NAMALWA (cell line): ENCODE results near the gene LMX1B.

ENCODE experiments used
- DNase-seq: peaks from one replicate; pipeline ENCODE4 v3.0.0-alpha.2; 2015; ENCODE audit warnings: low spot score

Gene LMX1B

DNA sequence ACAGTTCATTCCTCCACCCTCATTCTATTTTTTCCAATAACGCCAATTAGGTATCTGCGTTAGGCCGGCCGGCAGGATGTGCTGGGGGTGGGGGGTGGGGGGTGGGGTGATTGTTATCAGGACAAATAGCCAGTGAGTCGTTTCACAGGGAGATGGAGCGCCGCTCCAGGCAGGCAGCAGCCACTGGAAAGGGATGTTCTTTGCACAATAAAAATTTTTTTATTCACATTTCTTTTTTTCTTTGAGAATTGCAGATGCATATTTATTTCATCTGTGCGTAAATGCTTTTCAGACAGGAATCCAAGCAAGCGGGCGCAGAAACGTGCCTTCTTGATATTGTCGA, 4.1 kb downstream of the LMX1B start:
- no peak for DNase-seq

- no peak for DNase-seq
Measured at GRCh38 chr9:126618190-126618584, 4.5 kb downstream of the LMX1B start.

DNA sequence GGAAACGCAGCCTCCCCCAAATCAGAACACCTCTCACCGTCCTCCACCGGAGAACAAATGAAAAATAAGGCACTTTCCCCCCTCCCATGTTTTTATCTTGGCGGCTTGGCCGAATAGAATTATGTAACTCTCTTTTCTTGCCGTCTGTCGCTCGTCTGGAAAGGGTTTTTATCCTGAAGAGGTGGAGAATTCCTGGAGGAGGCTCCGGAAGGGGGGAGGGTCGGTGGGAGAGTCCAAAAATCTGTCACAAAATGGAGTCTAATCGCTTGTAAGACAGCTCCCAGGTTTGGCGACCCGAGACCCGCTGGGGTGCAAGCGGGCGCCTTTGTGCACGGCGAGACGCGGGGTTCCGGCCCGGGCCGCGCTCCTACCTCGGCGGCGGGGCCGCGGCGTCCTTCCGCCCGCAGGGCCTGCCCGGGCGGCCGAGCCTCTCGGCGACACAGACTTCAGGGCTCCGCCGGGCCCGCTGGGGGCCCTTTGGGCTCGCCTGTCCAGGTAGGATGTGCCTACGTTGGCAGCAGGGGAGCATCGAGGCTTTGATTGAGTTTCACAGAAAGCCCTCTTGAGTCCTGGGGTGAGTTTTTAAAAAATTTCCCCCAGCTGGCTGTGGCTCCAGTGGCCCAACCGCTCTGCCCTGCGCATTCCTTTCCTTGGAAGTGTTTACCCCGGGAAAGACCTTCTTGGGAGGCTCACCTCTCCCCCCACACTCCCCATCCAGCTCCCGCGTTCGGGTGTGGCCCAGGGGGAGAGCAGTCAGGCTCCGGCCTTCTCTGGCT, 5.0 kb downstream of the LMX1B start:
- no peak for DNase-seq

DNA sequence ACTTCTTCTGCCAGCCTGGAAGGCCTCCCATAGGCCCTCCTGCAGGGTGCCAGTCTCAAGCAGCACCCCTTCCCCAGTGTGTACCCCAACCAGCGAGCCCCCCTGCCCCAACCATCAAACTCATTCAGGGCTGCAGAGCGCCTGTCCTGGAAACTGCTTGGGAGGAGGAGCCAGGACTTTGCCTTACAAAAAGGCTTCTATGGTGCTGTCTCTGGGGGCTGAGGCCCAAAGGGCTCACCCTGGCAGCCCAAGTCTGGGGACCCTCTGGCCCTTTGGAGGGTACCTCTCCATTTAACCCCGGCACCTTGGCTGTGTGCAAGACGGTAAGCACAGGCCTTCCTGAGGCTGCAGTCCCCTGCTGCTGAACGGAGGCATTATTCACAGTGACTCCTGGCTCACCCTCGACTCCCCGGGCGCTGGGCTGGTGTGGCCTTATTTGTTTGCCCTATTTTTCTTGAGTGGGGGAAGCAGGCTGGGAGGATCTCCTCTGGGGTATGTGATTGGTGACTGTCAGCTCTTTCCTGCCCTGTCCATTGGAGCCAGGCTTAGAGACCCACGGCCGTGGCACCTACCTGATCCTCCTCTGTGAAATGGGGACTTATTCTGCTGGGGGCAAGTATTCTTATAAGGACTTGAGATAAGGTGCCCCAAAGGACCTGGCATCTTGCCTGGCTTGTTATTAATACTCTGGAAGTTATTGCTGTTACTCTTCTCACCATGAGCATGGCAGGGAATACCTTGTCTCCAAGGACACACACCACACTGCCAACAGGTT, 5.8 kb downstream of the LMX1B start:
- DNase-seq, result no peak

- no peak for DNase-seq
Measured at GRCh38 chr9:126620478-126620877, 6.8 kb downstream of the LMX1B start.

DNA sequence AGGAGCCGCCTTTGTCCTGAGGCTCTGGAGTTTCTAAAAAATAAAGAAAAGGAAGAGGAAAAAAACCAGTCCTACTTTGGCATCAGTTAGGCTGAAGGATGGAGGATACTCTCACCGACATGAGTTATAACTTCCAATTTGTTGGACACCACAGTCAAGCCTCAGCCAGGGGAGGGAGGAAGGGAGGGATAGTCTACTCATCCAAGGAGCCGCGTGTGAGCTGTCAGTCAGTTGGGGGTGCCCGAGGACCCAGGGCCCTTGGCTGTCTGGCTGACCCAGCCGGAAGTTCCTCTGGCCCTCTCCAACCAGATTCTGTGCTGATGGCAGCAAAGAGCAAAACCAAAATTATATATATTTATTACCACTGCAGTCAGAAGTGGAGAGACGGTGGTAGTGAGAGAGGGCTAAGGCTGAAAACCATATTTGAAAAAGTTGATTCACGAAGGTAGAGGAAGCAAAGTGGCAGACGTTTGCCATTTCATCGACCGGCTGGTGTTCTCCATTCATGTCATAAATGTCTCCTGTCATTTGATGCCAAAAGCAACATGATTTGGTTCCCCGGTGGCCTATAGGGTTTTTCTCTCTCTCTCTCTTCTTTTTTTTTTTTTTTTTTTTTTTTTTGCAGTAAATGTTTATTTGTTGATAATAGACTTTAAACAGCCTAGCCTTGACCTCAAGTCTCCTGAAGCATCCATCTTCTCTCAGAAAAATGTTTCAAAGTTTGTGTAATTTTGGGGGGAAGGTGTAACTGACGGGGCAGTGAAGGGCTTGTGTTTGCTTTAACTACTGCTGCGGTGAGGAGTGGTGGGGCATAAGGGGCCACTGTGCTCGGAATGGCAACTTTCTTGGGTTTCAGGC, 7.6 kb downstream of the LMX1B start:
- DNase-seq, result no peak

DNA sequence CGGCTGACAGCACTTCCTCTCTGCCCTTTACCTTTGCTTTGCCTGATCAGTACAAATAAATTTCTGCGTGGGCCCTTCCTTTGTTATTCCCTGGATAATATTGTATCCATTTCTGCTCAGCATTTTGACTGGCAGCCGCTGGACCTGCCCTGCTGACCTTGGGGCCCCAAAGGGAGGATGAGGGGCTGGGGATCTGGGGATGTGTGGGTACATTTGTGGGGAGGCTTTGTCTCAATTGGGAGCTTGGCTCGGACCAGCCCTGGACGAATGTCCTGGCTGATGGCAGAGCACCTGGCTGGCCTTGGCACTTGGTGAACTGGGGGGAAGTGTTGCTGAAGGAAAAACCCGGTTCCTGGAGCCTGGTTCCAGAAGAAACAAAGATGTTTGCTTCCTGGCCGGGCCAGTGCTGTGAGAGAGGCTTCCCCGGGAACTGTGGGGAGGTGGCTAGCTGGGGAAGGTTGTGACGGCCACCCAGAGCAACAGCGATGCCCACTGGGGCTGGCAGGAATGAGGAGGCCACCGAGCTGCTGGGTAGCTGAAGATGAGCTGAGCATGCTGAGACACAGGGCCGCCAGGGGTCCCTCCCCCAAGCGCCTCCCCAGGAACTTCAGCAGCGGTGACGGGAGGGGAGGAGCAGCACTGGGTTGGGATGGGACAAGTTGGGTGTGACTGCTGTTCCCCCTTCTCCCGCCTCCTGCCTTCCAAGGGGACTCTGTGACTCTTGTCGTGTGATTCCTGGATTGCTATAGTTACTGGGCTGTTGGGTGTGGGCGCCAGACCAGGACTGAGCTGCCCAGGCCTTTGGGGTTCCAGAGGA, 8.4 kb downstream of the LMX1B start:
- DNase-seq, result no peak

DNA sequence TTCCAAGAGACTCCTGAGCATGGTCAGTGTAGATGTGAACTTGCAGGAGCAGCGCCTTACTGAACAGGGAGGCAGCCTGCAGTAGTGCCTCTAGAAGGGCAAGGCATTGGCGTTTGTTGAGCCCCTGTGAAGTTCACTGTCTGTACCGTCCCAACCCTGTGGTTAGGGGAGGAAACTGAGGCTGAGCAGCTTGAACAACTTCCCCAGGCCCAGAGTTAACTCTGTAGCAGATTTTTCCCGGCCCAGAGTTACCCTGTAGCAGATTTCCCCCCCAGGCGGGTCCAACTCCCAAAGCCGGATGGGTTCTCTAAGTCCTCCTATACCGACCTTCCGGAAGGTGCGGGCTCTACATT, 9.6 kb downstream of the LMX1B start:
- DNase-seq, result no peak

DNA sequence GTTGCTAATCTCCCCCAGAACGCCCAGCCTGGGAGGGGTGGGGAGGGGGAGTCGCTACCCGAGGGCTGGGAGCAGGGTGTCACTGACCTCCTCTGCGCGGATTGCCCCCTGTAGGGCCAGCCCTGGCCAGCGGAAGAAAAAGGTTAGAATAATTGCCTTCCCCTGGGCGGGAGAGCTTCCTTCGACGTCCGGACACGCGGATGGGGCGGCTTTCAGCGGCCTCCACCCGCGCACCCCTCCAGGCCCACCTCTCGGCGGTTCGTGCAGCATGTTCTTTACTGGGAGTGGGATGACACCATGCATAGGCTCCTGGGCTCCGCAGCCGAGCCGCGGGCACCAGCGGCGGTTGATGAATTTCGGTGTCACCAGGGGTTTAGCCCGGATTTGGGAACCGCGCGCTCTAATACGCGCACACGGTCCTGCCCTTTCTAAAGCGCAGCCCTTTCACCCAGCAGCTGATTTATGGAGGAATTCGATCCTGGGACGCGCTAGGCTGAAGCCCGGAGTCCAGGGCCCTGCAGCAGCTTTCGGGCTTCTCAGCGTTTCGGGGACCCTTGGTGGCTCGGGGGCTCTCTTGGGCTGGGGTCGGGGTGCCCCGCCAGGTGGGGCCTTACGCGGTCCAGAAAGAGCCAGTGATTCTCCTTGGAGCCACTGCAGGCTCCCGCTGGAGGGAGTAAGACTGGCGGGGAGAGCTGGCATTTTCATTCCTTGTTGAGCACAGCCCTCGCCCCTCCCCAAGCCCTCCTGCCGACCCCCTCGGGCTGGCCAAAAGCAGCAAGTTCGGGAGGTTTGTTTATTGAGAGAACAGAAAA, 10.1 kb downstream of the LMX1B start:
- DNase-seq, result no peak

- DNase-seq, result no peak
Measured at GRCh38 chr9:126624479-126624826, 10.7 kb downstream of the LMX1B start.

DNA sequence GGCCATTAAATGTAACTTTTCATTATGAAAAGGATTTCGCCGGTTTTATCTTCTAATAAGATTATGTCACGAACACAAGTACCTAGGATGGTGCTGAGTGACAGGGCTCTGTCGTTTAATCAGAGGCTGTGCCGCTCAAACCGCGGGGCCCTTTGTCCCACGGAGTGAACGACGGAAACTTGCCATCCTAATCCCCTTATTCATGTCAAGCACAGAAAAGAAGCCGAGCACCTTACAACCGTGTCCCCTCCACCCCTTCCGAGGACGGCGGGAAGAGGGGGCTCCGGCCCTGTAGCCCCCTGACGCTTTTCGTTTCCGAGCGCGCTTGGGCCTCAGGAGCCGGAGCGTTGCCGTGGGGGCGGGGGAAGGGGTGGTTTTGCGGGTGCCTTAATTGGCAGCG, 11.2 kb downstream of the LMX1B start:
- no peak for DNase-seq

DNA sequence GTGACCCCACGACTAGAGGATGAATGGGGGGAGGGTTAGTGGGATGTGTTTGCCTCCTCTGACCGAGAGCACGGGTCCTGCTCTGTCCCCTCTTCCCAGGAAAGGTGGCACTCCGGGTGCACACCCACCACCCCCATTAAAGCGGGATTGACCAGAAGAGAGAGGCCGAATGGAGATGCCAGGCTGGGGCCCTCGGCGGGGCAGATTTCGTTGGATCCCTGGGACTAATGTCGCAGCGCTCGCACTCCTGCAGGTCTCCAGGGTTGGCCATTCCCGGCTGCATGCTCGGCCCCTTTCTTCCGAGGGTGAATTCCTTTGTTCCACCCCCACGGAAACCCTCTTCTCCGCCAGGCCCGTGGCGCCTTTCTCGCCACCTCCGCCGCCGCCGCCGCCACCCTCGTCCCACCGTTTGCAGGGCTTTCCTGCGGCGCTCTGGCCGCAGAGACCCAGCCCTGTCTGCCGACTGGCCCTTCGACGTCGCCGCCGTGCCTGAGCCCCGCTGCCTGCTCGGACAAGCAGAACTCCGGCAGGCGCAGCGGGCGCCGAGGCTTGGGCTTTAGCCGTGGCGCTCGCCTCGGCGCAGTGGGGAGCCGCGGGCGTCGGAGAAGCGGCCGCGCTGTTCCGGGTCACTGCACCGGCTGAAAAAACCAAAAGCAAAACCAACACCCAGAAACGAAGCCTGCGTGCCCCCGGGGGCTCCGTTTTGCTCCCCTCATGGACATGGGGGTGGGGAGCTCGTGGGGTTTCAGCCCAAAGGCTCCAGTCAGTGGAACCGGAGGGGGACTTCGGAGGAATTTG, 11.8 kb downstream of the LMX1B start:
- no peak for DNase-seq

DNA sequence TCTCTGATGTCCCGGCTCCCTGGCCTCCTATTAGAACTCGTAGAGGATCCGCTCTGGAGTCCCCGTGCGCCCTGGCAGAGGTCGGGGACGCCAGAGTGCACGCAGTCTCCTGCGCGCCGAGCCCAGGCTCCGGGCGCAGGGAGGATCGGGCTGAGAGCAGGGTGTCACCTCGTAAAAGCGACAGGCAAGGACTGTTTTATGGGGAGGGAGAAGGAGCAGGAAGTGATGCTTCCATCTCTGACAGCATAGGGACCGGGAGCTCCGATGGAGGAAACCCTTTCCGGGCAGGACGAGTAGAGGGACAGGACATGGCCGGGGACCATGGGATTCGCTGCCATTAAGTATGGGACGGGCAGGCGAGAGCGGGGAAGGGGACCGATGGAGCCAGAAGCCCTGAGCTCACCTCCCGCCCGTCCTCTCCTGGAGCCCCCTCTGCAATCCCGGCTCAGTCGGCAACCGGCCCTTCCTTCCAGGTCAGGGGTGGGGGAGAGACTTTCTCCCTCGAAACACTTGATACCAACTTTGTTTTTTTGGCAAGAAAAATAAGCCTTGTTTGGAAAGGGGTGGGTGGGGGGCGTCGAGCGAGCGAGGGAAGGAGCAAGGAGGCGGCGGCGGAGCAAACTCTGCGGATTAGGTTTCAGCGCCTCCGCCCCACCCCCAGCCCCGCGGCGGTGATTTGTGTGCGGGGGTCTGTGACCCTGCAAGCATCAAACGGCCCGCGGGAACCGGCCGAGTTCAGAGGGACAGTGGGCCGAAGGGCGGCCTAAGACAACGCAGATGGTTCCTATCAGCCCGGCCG, 12.6 kb downstream of the LMX1B start:
- DNase-seq, result no peak

DNA sequence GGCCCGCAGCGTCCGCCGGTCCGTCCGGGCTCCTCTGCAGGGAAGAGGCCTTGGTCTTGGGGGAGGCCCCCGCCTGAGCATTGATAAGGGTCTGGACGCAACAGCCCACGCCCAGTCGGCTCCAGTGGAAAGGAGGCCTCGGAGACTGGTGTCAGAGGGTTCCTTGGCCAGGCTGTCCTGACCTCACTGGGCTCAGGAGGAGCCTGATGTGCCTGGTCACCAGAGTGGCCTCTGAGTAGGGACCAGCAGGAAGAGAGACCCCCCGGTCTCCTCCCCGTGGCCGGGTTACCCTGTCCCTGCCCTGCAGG, 13.2 kb downstream of the LMX1B start:
- DNase-seq, result no peak

DNA sequence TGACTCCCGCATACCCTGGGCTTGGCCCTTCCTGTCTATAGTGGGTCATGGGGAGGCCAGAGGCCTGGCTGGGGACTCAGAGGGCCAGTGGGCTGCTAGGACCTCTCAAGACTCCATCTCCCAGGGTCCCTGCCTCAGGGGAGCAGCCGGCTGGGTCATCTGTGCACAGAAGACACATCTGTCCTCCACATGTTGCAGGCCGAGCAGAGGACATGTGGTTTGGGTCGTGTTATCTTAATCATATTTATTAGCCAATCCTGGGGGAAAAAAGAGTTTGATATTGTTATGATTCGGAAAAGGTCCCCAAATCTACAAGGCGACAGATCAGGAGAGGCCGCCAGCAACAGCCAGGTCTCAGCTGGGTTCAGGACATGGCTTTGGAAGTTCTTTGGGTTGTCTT, 14.4 kb downstream of the LMX1B start:
- no peak for DNase-seq

DNA sequence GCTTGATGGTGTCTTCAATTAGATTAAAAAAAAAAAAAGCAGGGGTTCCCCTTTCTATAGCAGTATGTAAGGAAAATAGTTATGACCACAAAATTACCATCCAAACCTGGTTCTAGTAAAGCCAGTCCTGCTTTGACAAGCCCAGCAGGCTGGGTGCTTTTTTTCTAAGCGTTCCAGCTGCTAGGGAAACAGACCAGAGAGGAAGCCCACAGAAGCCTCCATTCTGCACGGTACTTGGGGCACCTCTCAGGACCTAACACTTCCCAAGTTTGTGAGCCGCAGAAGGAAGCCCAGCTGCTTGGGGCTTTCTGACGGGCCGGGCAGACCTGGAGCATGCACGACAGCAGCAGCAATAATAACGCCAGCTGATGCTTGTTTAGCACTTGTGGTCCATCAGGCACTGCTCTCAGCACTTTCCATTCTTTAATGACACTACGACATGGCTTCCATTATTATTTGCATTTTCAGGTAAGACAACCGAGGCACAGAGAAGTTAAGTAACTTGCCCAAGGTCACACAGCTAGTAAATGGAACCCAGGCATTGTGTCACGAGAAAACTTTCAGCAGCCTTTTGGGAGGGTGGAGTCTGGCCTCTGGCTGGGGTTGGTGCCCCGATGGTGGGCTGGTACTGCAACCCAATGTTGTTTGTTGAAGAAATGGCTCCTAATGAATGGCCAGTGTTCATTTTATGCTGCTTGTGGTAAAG, 15.4 kb downstream of the LMX1B start:
- no peak for DNase-seq

DNA sequence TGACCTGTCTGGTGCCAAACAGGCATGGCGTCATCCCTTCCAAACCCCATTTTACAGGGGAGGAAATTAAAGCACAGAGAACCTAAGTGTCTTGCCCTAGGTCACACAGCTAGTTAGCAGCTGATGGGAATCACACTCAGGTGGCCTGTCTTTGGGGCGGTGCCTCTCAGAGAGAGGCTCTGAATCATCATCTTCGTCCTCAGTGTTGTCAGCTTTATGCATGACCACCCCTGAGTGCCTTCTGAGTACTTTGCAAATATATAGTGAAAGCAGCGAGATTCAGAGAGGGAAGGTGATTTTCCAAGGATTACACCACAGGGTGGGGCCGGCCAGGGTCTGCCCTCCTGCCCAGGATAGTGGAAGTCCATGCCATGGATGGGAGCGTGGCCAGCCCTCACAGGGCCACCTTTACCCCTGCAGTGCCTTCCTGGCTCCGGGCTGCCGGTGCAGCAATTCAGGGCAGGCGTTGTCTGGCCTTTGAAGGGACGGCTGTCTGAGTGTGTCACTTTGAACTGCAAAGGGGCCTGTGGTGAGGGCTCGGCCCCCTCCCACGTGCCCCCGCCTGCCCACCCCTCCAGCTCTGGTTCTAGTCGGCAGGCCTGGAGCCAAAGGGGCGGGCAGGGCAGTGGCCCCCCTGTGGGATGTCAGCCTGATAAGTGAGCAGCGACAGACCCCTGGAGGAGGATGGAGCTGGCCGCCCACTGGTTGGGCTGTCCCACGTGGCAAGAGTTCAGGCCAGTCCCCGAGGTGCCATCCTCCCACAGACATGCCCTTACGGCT, 16.9 kb downstream of the LMX1B start:
- DNase-seq, result peak; percentile 42

DNA sequence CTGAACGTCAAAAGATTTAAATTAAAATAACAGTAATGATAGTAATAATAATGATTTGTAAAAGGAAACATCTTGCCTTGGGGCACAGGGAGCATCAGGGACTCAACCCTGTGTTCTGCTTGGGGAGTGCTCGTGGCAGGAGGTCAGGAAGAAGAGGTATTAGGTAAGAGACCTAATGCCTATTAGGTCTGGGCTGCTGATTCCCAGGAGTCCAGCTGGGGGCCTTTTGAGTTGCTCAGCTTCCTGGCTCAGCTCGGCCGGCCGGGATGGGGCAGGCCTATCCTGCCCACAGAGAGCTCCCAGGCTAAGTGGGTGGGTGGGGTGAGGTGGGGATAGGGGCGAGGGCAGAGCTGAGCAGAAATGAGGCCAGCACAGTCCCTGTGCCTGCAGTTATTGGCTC, 17.5 kb downstream of the LMX1B start:
- DNase-seq, result no peak
